Effector memory CD4-positive, alpha-beta T cell (primary cell): ENCODE results near the gene JUP.
A peak's percentile ranks its signal among the peaks of the same experiment; 100 is the strongest.

Experiments used
- DNase-seq, 3 donors: peaks; one replicate each; pipeline ENCODE4 v3.0.0-alpha.2; 2020
- H3K27ac ChIP-seq: 2 replicates; pipeline ENCODE4 v1.7.0; 2013; ENCODE audit warnings: mild to moderate bottlenecking, low read length, moderate library complexity; ENCODE audit not compliant: insufficient read depth, poor library complexity, severe bottlenecking
- H3K27me3 ChIP-seq: replicated peaks from 2 replicates; pipeline ENCODE4 v1.7.0; 2013; ENCODE audit warnings: mild to moderate bottlenecking, low read length; ENCODE audit not compliant: insufficient read depth, control insufficient read depth, poor library complexity, severe bottlenecking
- H3K36me3 ChIP-seq: 2 replicates; pipeline ENCODE4 v1.7.0; 2013; ENCODE audit warnings: mild to moderate bottlenecking, low read length, moderate library complexity; ENCODE audit not compliant: control insufficient read depth, insufficient read depth
- H3K4me1 ChIP-seq: 2 replicates; pipeline ENCODE4 v1.7.0; 2013; ENCODE audit warnings: low read length, mild to moderate bottlenecking; ENCODE audit not compliant: control insufficient read depth, insufficient read depth, poor library complexity, severe bottlenecking
- H3K4me3 ChIP-seq: 2 replicates; pipeline ENCODE4 v1.7.0; 2013; ENCODE audit warnings: low read length, low read depth, mild to moderate bottlenecking; ENCODE audit not compliant: insufficient read depth, poor library complexity, severe bottlenecking
- H3K9me3 ChIP-seq: 2 replicates; pipeline ENCODE4 v1.7.0; 2013; ENCODE audit warnings: mild to moderate bottlenecking, low read length, moderate library complexity; ENCODE audit not compliant: control insufficient read depth

Gene JUP

GRCh38 chr17:41793784-41794539 is 7.5 kb upstream of the JUP start:
- H3K36me3 ChIP-seq: no peaks in the 10 kb centered on the region
- no peak overlapping the region for H3K4me3 ChIP-seq
- H3K27me3 ChIP-seq: no peaks in the 10 kb centered on the region
- H3K27ac ChIP-seq: no peak overlapping the region
- no peaks in the 10 kb centered on the region for H3K9me3 ChIP-seq
- no peak for DNase-seq
- no peaks in the 10 kb centered on the region for H3K4me1 ChIP-seq

GRCh38 chr17:41792845-41793783 is 6.6 kb upstream of the JUP start:
- H3K36me3 ChIP-seq: no peaks in the 10 kb centered on the region
- no peak overlapping the region for H3K27ac ChIP-seq
- no peaks in the 10 kb centered on the region for H3K9me3 ChIP-seq
- no peaks in the 10 kb centered on the region for H3K4me1 ChIP-seq
- no peak for DNase-seq
- H3K4me3 ChIP-seq: no peak overlapping the region
- no peaks in the 10 kb centered on the region for H3K27me3 ChIP-seq

GRCh38 chr17:41787021-41787418 is 509 bp upstream of the JUP start:
- H3K9me3 ChIP-seq: no peaks in the 10 kb centered on the region
- no peak for DNase-seq
- peaks cover 18% of the 10 kb centered on the region for H3K4me1 ChIP-seq
- peak overlapping the region; percentile 44 for H3K4me3 ChIP-seq
- H3K27ac ChIP-seq: no peak overlapping the region
- peaks cover 13% of the 10 kb centered on the region for H3K27me3 ChIP-seq
- no peaks in the 10 kb centered on the region for H3K36me3 ChIP-seq

- no peaks in the 10 kb centered on the region for H3K9me3 ChIP-seq
- H3K27me3 ChIP-seq: peaks cover 13% of the 10 kb centered on the region
- DNase-seq: no peak
- H3K27ac ChIP-seq: no peak overlapping the region
- H3K36me3 ChIP-seq: no peaks in the 10 kb centered on the region
- H3K4me1 ChIP-seq: peaks cover 18% of the 10 kb centered on the region
- peak overlapping the region; percentile 44 for H3K4me3 ChIP-seq
These were observed 668 bp downstream of the JUP start for GRCh38 chr17:41785859-41786226.

GRCh38 chr17:41785091-41785858 is 1.2 kb downstream of the JUP start:
- Histone ChIP-seq H3K4me3 (peak overlapping the region; percentile 44), H3K4me1 (peaks cover 18% of the 10 kb centered on the region), H3K9me3 (no peaks in the 10 kb centered on the region), H3K27me3 (peaks cover 13% of the 10 kb centered on the region), H3K27ac (no peak overlapping the region), H3K36me3 (no peaks in the 10 kb centered on the region)
- no peak for DNase-seq

- no peaks in the 10 kb centered on the region for H3K9me3 ChIP-seq
- DNase-seq: no peak
- H3K4me3 ChIP-seq: no peak overlapping the region
These were observed 2.2 kb downstream of the JUP start for GRCh38 chr17:41784207-41784744.

GRCh38 chr17:41782142-41782541 is 4.4 kb downstream of the JUP start:
- DNase-seq: no peak
- H3K27me3 ChIP-seq: peaks cover 13% of the 10 kb centered on the region
- H3K4me1 ChIP-seq: peaks cover 18% of the 10 kb centered on the region
- no peaks in the 10 kb centered on the region for H3K9me3 ChIP-seq
- no peaks in the 10 kb centered on the region for H3K36me3 ChIP-seq
- H3K27ac ChIP-seq: no peak overlapping the region
- no peak overlapping the region for H3K4me3 ChIP-seq

More at GRCh38 chr17:41784207-41784744, 2.2 kb downstream of the JUP start:
- peaks cover 18% of the 10 kb centered on the region for H3K4me1 ChIP-seq
- no peak overlapping the region for H3K27ac ChIP-seq
- no peaks in the 10 kb centered on the region for H3K36me3 ChIP-seq
- H3K27me3 ChIP-seq: peaks cover 13% of the 10 kb centered on the region

- Histone ChIP-seq H3K4me3 (no peak overlapping the region), H3K27me3 (peaks cover 13% of the 10 kb centered on the region), H3K36me3 (no peaks in the 10 kb centered on the region), H3K9me3 (no peaks in the 10 kb centered on the region), H3K27ac (no peak overlapping the region), H3K4me1 (peaks cover 13% of the 10 kb centered on the region)
- DNase-seq: no peak
These were observed 5.0 kb downstream of the JUP start for GRCh38 chr17:41781404-41782110.

- no peak overlapping the region for H3K4me3 ChIP-seq
- H3K27ac ChIP-seq: no peak overlapping the region
- no peaks in the 10 kb centered on the region for H3K9me3 ChIP-seq
- peaks cover 6% of the 10 kb centered on the region for H3K27me3 ChIP-seq
- no peak for DNase-seq
- no peaks in the 10 kb centered on the region for H3K36me3 ChIP-seq
- no peaks in the 10 kb centered on the region for H3K4me1 ChIP-seq
These were observed 6.6 kb downstream of the JUP start for GRCh38 chr17:41779954-41780353.
